K562 (cell line): ENCODE results near the gene KCNH2. TPM values are rescaled to one million over a fixed set of nuclear protein-coding genes. Genes with fewer than 3 reads are reported as not detected.

Experiments
- ARNT ChIP-seq, 2 experiments: fragments of 450-650 bp; IDR thresholded peaks; 2 replicates each; pipeline ENCODE4 v1.6.1; 2016; ENCODE audit warnings: mild to moderate bottlenecking in 1 of 2
- ATF1 ChIP-seq, 2 experiments: fragments of 450-650 bp in 1 of 2; IDR thresholded peaks; 2 replicates each; pipeline ENCODE4 v1.6.1; 2016; ENCODE audit warnings: missing compliant biosample characterization in 1 of 2, missing genetic modification characterization in 1 of 2
- CBX1 ChIP-seq: sonication (generic); IDR thresholded peaks from 2 replicates; pipeline ENCODE4 v1.6.1; 2016; ENCODE audit warnings: antibody characterized with exemption, low read depth, mild to moderate bottlenecking
- ETV1 ChIP-seq: fragments of 450-650 bp; conservative IDR thresholded peaks from 2 replicates; pipeline ENCODE4 v1.6.1; 2016; ENCODE audit warnings: missing genetic modification characterization, control low read depth, low read depth, missing compliant biosample characterization
- HDAC2 ChIP-seq: fragments of 450-650 bp; IDR thresholded peaks from 2 replicates; pipeline ENCODE4 v1.6.1; 2016; ENCODE audit warnings: mild to moderate bottlenecking
- MEF2A ChIP-seq: IDR thresholded peaks from 2 replicates; pipeline ENCODE4 v1.6.1; 2011; ENCODE audit warnings: low read depth, mild to moderate bottlenecking, low read length, moderate library complexity; ENCODE audit not compliant: control insufficient read depth
- MEF2D ChIP-seq: conservative IDR thresholded peaks from 2 replicates; pipeline ENCODE4 v1.6.1; 2016; ENCODE audit warnings: low read depth, missing genetic modification characterization, missing compliant biosample characterization
- MEIS2 ChIP-seq: fragments of 450-650 bp; IDR thresholded peaks from 2 replicates; pipeline ENCODE4 v1.6.1; 2014; ENCODE audit warnings: mild to moderate bottlenecking; ENCODE audit not compliant: partially characterized antibody
- MIER1 ChIP-seq: fragments of 450-650 bp; IDR thresholded peaks from 2 replicates; pipeline ENCODE4 v1.6.1; 2016; ENCODE audit warnings: antibody characterized with exemption, mild to moderate bottlenecking, low read depth
- PYGO2 ChIP-seq: fragments of 450-650 bp; IDR thresholded peaks from 2 replicates; pipeline ENCODE4 v1.6.1; 2016; ENCODE audit warnings: mild to moderate bottlenecking, missing genetic modification characterization, moderate library complexity, missing compliant biosample characterization
- SMARCE1 ChIP-seq: fragments of 450-650 bp; IDR thresholded peaks from 2 replicates; pipeline ENCODE4 v1.7.1; 2016; ENCODE audit warnings: mild to moderate bottlenecking
- UBTF ChIP-seq, 2 experiments: IDR thresholded peaks; 2 replicates each; pipeline ENCODE4 v1.6.1; 2012; ENCODE audit warnings: improper control_type of control experiment in 2 of 2, low read depth in 2 of 2, low read length in 2 of 2, borderline replicate concordance in 1 of 2
- YY1 ChIP-seq, 3 experiments: IDR thresholded peaks; 2 replicates each; pipeline ENCODE4 v1.6.1; 2011; ENCODE audit warnings: low read length in 2 of 3, mild to moderate bottlenecking in 2 of 3, moderate library complexity in 2 of 3, borderline replicate concordance in 1 of 3, control low read depth in 1 of 3, low read depth in 1 of 3; ENCODE audit not compliant: insufficient read depth in 3 of 3, insufficient replicate concordance in 2 of 3, control insufficient read depth in 1 of 3, insufficient read length in 1 of 3; ENCODE audit errors: extremely low read depth in 1 of 3
- ZBTB2 ChIP-seq: fragments of 450-650 bp; IDR thresholded peaks from 2 replicates; pipeline ENCODE4 v1.6.1; 2016; ENCODE audit warnings: antibody characterized with exemption
- ZBTB33 ChIP-seq: sonication (generic); formaldehyde crosslinking; IDR thresholded peaks from 2 replicates; pipeline ENCODE4 v1.8.1; 2023; ENCODE audit warnings: mild to moderate bottlenecking, missing genetic modification reagents
- ZNF311 ChIP-seq: fragments of 250-450 bp; sonication (Bioruptor Pico); IDR thresholded peaks from 2 replicates; pipeline ENCODE4 v1.4.0; 2020; ENCODE audit warnings: mild to moderate bottlenecking, moderate library complexity
- ZNF316 ChIP-seq: fragments of 450-650 bp; IDR thresholded peaks from 2 replicates; pipeline ENCODE4 v1.6.1; 2016
- polyA plus RNA-seq, 8 experiments: library from polyadenylated mRNA; depleted of rRNA in 4 of 8; stranded (reverse) in 5 of 8; unstranded in 3 of 8; fragments of >200 nt; fragmentation: Nextera tagmentation in 2 of 8; fragmentation: Illumina TruSeq in 1 of 8; extraction: Ambion mirVana in 2 of 8; extraction: Trizol in 1 of 8; gene quantifications; 2 replicates each; pipeline versions ENCODE4 v1.2.1 to v1.2.3, GENCODE V29; 2011 to 2014; ENCODE audit warnings: inconsistent platforms in 1 of 8, missing spikeins in 1 of 8
- total RNA-seq, 7 experiments: library from RNA; depleted of rRNA in 6 of 7; stranded (reverse); fragments of >200 nt in 6 of 7; fragmentation: Illumina TruSeq in 2 of 7; extraction: Trizol in 2 of 7; gene quantifications; 2 replicates each; pipeline versions ENCODE4 v1.2.1 to v1.2.3, GENCODE V29; 2011 to 2021; ENCODE audit warnings: low replicate concordance in 1 of 7
- TF ChIP-seq, protein P1 (sequence below), 3 experiments: IDR thresholded peaks in 2 of 3; conservative IDR thresholded peaks in 1 of 3; 2 replicates each; pipeline ENCODE4 v1.5.1; 2011 to 2012; ENCODE audit warnings: low read length in 3 of 3, mild to moderate bottlenecking in 3 of 3, control low read depth in 2 of 3, improper control_type of control experiment in 1 of 3, inconsistent platforms in 1 of 3, low read depth in 1 of 3, mixed read lengths in 1 of 3, moderate library complexity in 1 of 3; ENCODE audit not compliant: insufficient read depth in 2 of 3

KCNH2 gene
- total and polyA plus RNA-seq, 9 of the 15 experiments (the other 6 are each of a cell fraction or from before 2014, with no cell fraction given), result 18.1 to 368 (median 218) TPM

DNA sequence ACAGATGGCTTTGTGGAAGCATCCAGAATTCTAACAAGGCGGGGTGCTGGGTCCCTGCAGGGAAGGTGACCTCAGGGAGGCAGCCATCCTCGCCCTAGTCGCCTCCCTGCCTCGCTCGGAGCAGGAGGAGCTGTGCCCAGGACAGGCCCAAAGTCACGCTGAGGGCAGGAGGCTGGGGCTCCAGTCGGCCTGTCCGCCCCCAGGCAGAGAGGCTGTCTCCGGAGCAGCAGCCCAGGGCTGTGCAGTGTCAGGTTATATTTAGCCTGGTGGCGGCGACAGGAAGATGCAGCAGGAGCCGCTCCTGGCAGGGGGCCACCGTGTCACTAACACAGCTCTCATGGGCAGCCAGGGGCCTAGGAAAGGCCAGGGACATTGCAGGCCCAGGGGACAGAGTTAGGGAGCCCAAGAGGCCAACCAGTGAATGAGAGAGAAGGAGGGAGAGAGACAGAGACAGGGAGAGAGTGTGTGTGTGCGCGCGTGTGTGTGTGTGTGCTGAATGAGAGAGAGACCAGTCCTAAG lies 13.5 kb downstream of the KCNH2 start (continued):
- TF ChIP-seq ETV1 (tag), result 0 out of 2 replicates have a peak, but pooled peaks have one; percentile 7
- TF ChIP-seq MEIS2, result peak; percentile 54
- TF ChIP-seq, protein P1, sequence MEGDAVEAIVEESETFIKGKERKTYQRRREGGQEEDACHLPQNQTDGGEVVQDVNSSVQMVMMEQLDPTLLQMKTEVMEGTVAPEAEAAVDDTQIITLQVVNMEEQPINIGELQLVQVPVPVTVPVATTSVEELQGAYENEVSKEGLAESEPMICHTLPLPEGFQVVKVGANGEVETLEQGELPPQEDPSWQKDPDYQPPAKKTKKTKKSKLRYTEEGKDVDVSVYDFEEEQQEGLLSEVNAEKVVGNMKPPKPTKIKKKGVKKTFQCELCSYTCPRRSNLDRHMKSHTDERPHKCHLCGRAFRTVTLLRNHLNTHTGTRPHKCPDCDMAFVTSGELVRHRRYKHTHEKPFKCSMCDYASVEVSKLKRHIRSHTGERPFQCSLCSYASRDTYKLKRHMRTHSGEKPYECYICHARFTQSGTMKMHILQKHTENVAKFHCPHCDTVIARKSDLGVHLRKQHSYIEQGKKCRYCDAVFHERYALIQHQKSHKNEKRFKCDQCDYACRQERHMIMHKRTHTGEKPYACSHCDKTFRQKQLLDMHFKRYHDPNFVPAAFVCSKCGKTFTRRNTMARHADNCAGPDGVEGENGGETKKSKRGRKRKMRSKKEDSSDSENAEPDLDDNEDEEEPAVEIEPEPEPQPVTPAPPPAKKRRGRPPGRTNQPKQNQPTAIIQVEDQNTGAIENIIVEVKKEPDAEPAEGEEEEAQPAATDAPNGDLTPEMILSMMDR (IDR thresholded peaks at IDR 0.05 in 2 of 3, conservative IDR thresholded peaks at IDR 0.05 in 1 of 3; ENCODE audit: insufficient read depth in 2 of 3, low read depth in 1 of 3, low read length in 3 of 3), result peak; percentile 50 to 83 (median 51); a peak in 5 of 6 replicates
- peak; percentile 88 for TF ChIP-seq MEF2A
- 0 out of 2 replicates have a peak, but pooled peaks have one; percentile 35 for TF ChIP-seq HDAC2
- TF ChIP-seq ZBTB33, result 0 out of 2 replicates have a peak, but pooled peaks have one; percentile 34
- TF ChIP-seq UBTF (IDR thresholded peaks at IDR 0.05; ENCODE audit: borderline replicate concordance in 1 of 2, low read depth in 2 of 2, low read length in 2 of 2), result peak in 1 of 2 experiments; percentile 64; a peak in 1 of 4 replicates
- no peak for TF ChIP-seq ATF1 (CRISPR knock-in tag; IDR thresholded peaks at IDR 0.05)
- TF ChIP-seq ATF1 (tag; IDR thresholded peaks at IDR 0.05), result peak; percentile 57
- TF ChIP-seq ARNT (IDR thresholded peaks at IDR 0.05), result peak in 1 of 2 experiments; percentile 58; a peak in 1 of 4 replicates
- no peak for TF ChIP-seq SMARCE1
- TF ChIP-seq ZNF311 (CRISPR knock-in tag), result peak; percentile 63; the same call in 1 of the 2 replicates
- peak; percentile 85 for TF ChIP-seq MEF2D (tag)
- TF ChIP-seq YY1 (IDR thresholded peaks at IDR 0.05; ENCODE audit: borderline replicate concordance in 1 of 3, control insufficient read depth in 1 of 3, extremely low read depth in 1 of 3, insufficient read depth in 3 of 3, insufficient read length in 1 of 3, insufficient replicate concordance in 2 of 3, low read depth in 1 of 3, low read length in 2 of 3), result peak in 1 of 3 experiments; percentile 18
- TF ChIP-seq MIER1, result peak; percentile 7; the same call in 1 of the 2 replicates
- peak; percentile 63; the same call in 1 of the 2 replicates for TF ChIP-seq CBX1
- TF ChIP-seq ZBTB2, result peak; percentile 45; the same call in 1 of the 2 replicates
- TF ChIP-seq ZNF316, result peak; percentile 28; the same call in 1 of the 2 replicates
- no peak for TF ChIP-seq PYGO2 (tag)
